DMS53 (cell line): Measurements from ENCODE around the gene NINJ1.

Experiments used
- DNase-seq: peaks from one replicate; lab custom pipeline; 2025; lab: John Stamatoyannopoulos, UW

The NINJ1 gene

DNA sequence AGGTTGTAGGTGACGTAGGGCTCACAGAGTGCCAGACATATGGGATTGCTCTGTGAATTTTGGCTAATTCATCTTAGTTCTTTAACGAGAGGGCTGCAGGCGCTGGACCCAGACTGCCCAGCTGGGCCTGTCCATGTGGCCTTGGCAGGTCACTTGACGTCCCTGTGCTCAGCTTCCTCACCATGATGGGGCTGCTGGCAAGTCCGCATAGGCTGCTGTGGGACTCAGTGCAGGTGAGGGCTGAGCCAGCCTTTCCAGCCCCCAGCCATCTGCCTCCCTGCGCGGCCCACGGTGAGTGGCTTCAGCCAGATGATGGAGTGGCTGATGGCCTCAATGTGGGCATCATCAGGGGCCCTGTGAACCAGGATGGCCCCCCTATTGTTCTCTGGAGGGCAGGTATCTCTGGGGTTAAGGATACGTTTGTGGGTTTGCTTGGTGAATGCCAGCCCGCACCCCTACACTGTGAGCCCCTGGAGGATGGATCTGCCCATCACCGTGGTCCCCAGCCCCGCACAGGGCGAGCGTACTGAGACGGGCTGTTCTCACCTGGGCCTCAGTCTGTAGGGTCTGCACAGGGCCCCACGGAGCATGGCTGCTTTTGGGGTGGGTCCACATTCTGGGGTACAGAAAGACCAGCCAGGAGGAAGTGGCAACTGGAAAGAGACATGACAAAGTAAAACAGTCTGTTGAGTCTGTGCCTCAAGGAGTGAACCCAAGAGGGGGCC is 34.3 kb downstream of the NINJ1 start:
- DNase-seq = no peak

- peak; percentile 87 for DNase-seq
Observed at GRCh38 chr9:93098236-93098946, 35.7 kb downstream of the NINJ1 start.

GRCh38 chr9:93097511-93098201 is 36.4 kb downstream of the NINJ1 start:
- no peak for DNase-seq

- no peak for DNase-seq
Observed at GRCh38 chr9:93096811-93097382, 37.2 kb downstream of the NINJ1 start.

DNA sequence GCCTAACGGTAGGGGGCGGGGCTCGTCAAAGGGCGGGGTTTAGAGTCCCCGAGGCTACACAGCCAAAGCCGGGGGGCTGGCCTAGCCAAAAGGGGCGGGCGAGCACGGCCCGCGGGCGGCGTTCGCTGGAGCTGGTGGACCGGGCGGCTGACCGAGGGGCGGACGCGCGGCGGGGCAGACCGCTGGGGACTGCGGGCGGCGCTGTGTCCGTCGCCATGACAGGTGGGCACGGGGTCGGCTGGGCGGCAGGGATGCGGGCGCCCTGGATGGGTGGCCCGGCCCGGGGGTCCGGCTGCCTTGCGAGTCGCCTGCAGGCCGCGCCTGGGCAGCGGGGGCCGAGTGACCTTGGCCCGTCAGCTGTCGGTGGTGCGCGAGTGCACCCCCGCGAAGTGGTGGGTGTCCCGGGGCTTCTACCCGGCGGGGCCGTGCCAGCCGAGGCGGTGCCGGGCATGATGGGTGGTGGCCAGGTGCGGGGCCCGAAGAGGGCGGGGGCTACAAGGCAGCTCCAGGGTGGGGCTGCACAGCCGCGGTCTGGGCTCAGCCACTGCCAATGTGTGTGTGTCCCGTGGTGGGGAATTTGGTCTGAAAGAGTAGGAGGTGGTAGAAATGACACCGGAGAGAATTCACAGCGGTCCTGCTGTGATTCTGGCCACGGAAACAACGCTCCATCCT is 37.8 kb downstream of the NINJ1 start, which contains the start of gene CARD19:
Gene CARD19 (plus strand): TSS at position 87 of the 672 bp plus-strand sequence. CDS start 129 bp downstream, at position 216.
- peak; percentile 55 for DNase-seq

DNA sequence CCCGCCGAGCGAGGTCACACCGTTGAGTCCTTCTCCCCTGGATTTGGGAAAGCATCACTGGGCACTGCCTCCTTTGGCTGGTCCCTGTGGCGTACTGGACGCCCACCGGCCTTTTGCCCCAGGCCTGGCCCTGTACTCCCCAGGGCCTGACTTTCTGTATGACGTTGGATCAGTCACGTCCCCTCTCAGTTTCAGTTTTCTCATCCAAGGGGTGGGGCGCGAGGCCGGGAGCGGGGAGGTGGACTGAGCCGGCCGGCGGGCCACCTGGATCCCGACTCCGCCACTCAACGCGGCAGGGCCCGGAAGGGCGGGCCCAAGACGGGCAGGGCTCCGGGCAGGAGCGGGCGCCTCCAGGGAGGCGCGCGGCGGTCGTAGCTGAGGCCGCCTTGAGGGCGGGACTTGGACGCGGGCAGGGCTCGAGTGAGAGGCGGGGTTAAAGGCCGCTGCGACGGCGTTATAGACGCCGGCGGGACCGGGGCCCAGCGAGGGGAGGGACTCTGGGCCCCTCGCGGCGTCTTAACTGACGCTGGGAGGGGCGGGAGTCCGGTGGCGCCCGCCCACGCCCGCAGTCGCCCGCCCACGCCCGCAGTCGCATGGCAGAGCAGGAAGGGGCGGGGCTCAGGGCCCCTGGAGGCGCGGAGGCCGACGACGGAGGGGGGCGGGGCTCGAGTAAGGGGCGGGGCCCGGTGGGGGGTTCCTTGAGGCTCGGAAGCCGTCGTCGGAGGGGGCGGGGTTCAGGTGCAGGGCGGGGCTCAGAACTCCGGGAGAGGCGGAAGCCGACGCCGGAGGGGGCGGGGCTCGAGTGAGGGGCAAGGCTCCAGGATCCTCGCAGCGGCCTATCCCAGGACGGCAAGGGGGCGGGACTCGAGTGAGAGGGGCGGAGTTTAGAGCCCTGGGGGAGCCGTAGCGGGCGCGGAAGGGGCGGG is 38.6 kb downstream of the NINJ1 start:
- DNase-seq = peak; percentile 99

GRCh38 chr9:93094658-93095204 is 39.3 kb downstream of the NINJ1 start:
- DNase-seq = peak; percentile 30

DNA sequence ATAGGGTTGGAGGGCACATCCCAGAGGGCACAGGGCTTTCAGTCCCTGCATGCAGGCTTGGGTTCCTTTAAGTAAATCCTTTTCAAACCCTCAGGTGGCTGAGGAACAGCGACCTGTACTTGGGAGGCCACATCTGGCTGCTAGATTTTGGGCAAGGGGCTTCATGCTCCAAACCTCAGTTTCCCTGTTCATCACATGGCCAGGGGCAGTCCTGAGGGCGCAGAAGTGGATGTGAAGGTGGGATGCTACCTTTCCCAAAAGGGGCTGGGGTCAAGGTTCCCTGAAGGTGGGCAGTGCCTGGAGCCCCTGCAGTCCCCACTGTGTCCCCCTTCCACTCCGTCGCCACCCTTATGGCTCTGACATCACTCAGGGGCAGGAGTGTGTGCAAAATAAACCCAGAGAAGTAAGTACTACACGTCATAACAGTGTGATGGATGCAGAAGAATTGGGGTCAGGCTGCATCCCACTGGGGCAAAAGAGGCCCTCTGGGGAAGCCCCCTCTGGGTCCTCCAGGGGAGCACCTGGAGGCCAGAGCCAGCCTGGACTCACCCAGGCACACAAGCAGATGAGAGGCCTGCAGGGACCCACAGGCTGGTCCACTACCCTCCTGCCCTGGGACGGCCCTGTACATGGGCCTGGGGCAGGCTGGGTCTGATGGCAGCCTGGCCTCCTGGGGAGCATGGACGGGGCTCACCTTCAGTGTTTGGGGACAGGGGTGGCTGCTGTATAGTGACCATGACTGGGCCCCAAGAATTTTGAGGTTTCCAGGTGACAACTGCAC is 40.0 kb downstream of the NINJ1 start:
- DNase-seq = no peak

DNA sequence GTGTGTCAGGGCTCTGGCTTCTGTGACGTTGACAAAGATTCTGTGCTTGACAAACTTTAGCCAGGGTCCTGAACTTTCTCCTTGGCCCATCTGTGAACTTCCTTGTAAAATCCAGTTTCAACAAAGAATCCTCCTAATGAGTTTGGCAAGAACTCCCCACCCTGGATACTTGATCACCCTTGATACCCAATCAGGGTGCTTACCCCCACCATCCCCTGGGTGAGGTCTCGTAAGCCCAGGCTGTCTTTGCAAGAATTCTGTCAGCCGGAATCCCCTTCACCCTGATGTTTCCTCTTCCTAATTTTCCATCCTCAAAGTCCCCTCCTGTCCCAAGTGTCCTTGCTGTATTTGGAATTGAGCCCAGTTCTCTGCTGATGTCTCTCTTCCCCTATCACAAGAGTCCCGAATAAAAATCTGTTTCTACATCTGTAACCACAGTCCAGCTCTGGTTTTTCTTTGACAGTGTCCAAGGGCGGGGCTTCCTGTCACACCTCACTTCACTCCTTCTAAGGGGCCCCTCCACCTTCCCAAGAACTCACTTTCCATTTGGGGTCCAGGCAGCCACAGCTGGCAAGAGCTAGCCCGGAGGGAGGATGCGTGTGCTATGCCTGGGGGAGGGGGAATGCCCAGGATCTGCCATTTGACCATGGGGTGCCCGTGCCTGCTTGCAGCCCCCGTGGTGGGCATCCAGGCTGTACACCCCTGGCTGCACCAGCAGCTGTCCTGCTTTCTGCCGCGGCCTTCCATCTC is 40.7 kb downstream of the NINJ1 start:
- no peak for DNase-seq

- no peak for DNase-seq
Observed at GRCh38 chr9:93092251-93092991, 41.6 kb downstream of the NINJ1 start.

DNA sequence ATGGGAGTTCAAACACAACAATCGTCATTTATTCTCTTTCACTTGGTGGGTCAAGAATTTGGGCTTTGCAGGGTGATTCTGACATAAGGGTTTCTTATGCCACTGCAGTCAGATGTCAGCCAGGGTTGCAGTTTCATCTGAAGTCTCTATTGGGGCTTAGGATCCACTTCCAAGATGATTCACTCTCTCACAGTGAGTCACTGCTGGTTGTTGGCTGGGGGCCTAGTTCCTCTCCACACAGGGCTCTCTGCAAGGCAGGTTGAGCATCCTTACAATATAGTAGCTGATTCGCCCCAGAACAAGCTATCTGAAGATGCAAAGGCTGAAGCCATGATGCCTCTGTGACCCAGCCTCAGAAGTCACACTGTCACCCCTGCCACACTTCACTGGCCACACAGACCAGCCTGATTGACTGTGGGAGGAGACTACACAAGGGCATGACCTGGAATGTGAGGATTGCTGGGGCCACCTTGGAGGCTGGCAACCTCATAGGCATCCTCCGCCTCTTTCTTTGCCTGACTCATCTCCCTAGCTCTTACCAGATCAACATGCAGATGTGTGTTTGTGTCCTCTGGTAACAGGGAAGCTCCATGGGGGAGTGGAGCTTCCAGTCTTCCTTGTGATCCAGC is 42.5 kb downstream of the NINJ1 start:
- DNase-seq = peak; percentile 70

- DNase-seq = no peak
Observed at GRCh38 chr9:93091056-93091452, 43.0 kb downstream of the NINJ1 start.

DNA sequence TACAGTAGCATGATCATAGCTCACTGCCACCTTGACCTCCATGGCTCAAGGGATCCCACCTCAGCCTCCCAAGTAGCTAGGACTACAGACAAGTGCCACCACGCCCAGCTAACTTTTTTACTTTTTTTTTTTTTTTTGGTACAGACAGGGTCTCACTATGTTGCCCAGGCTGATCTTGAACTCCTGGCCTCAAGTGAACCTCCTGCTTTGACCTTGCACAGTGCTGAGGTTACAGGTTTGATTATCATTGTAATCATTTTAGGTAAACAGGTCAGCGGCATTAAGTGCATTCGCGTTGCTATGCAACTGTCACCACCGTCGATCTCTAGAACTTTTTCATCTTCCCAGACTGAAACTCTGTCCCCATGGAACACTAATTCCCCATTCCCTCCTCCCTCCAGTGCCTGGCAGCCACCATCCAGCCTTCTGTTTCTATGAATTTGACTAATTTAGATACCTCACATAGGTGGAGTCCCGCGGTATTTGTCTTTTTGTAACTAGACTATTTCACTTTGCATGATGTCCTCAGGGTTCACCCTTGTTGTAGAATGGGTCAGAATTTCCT is 43.9 kb downstream of the NINJ1 start:
- DNase-seq = no peak

DNA sequence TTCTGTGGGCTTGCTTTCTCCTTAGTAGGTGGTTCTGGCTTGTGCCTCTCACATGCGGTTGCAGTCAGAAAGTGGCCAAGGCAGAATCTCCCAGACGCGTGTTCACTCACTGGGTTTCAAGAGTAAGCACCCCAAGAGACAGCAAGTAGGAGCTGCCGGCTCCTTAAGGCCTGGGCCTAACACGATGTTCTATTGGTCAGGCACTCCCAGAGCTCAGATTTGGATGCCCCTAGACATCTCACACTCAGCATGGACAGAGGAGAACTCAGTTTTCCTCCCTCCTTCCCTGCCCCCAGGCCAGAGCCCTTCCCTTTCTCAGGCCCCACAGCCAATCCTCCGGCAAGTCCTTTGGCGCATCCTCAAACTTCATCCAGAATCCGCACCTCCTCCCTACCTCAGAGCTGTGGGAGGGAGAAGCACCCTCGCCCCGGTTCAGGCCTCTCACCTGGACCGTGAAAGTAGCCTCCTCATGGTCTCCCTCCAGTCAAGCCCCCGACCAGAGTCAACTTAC is 44.5 kb downstream of the NINJ1 start:
- DNase-seq = no peak

DNA sequence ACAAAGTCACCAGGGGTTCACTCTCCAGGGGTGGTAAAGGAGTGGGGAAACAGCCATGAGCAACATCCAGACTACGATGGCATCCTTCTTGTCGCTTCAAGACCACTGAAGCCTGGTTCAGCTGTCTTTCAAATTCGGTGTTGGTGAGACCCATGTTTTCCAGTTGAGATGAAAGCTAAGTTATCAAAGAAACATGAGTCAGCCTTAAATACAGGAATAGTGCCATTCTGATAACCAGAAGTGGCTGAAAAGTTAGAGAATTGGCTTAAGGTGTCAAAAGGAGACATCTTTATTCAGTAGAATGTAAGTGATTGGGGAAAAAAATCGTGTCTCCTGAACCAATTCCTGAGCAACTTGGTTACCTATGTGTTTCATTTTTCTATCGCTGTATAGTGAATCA is 45.0 kb downstream of the NINJ1 start:
- DNase-seq = no peak

GRCh38 chr9:93088656-93089015 is 45.4 kb downstream of the NINJ1 start:
- DNase-seq = no peak

GRCh38 chr9:93087971-93088655 is 45.9 kb downstream of the NINJ1 start:
- no peak for DNase-seq
